HepG2 (cell line): ENCODE results near the gene MBD3. TPM values are rescaled to one million over a fixed set of nuclear protein-coding genes. Genes with fewer than 3 reads are reported as not detected.

Experiments used
- ATM ChIP-seq: fragments of 450-650 bp; IDR thresholded peaks from 2 replicates; pipeline ENCODE4 v1.7.1; 2017; ENCODE audit warnings: mild to moderate bottlenecking, borderline replicate concordance
- BHLHE40 ChIP-seq: IDR thresholded peaks from 2 replicates; pipeline ENCODE4 v1.6.1; 2011; ENCODE audit warnings: low read length, improper control_type of control experiment
- FOXA1 ChIP-seq, 2 experiments: fragments of 450-650 bp in 1 of 2; sonication (generic) in 1 of 2; formaldehyde crosslinking in 1 of 2; IDR thresholded peaks; 2 replicates each; pipeline versions ENCODE4 v1.4.0 to v1.6.1; 2016 to 2020; ENCODE audit warnings: missing genetic modification reagents in 1 of 2
- MNT ChIP-seq: fragments of 450-650 bp; IDR thresholded peaks from 2 replicates; pipeline ENCODE4 v1.6.1; 2016
- ZBTB21 ChIP-seq: sonication (generic); formaldehyde crosslinking; IDR thresholded peaks from 2 replicates; pipeline ENCODE4 v1.4.0; 2020; ENCODE audit warnings: missing genetic modification reagents
- ZFP36L1 ChIP-seq: sonication (generic); formaldehyde crosslinking; IDR thresholded peaks from 2 replicates; pipeline ENCODE4 v1.8.0; 2022; ENCODE audit warnings: mild to moderate bottlenecking, missing genetic modification reagents, moderate library complexity
- ZNF510 ChIP-seq: sonication (generic); formaldehyde crosslinking; IDR thresholded peaks from 2 replicates; pipeline ENCODE4 v1.4.0; 2020; ENCODE audit warnings: low read depth, mild to moderate bottlenecking, missing genetic modification reagents
- ZNF720 ChIP-seq: sonication (generic); formaldehyde crosslinking; IDR thresholded peaks from 2 replicates; pipeline ENCODE4 v1.4.0; 2020; ENCODE audit warnings: missing genetic modification reagents
- ZNF777 ChIP-seq: sonication (generic); formaldehyde crosslinking; IDR thresholded peaks from 2 replicates; pipeline ENCODE4 v1.4.0; 2020; ENCODE audit warnings: missing genetic modification reagents
- ZNF83 ChIP-seq: sonication (generic); formaldehyde crosslinking; IDR thresholded peaks from 2 replicates; pipeline ENCODE4 v1.4.0; 2020; ENCODE audit warnings: missing genetic modification reagents, mild to moderate bottlenecking, borderline replicate concordance
- polyA plus RNA-seq, 8 experiments: library from polyadenylated mRNA; depleted of rRNA in 3 of 8; stranded (reverse) in 7 of 8; unstranded in 1 of 8; fragments of >200 nt; fragmentation: Illumina TruSeq in 4 of 8; extraction: Trizol in 4 of 8; gene quantifications; 2 replicates each; pipeline versions ENCODE4 v1.2.1 to v1.2.3, GENCODE V29; 2011 to 2016; ENCODE audit warnings: low read depth in 4 of 8, missing spikeins in 1 of 8, mixed read lengths in 1 of 8; ENCODE audit not compliant: insufficient read depth in 1 of 8
- total RNA-seq, 5 experiments: library from RNA; depleted of rRNA; stranded (reverse); fragments of >200 nt; fragmentation: Illumina TruSeq; extraction: Trizol; gene quantifications; 2 replicates each; pipeline ENCODE4 v1.2.3, GENCODE V29; 2016; ENCODE audit warnings: low read depth in 1 of 5
- TF ChIP-seq, protein P1 (sequence below): sonication (generic); formaldehyde crosslinking; IDR thresholded peaks from 2 replicates; pipeline ENCODE4 v1.8.0; 2022; ENCODE audit warnings: missing genetic modification reagents, mild to moderate bottlenecking, inconsistent platforms, borderline replicate concordance
- TF ChIP-seq, protein P2 (sequence below): sonication (generic); formaldehyde crosslinking; IDR thresholded peaks from 2 replicates; pipeline ENCODE4 v1.9.0; 2021; ENCODE audit warnings: mild to moderate bottlenecking, missing genetic modification reagents

The MBD3 gene
- total and polyA plus RNA-seq, 2 of the 13 experiments (the other 11 are each of a cell fraction or from before 2014, with no cell fraction given) = 21.2 to 76.9 TPM

DNA sequence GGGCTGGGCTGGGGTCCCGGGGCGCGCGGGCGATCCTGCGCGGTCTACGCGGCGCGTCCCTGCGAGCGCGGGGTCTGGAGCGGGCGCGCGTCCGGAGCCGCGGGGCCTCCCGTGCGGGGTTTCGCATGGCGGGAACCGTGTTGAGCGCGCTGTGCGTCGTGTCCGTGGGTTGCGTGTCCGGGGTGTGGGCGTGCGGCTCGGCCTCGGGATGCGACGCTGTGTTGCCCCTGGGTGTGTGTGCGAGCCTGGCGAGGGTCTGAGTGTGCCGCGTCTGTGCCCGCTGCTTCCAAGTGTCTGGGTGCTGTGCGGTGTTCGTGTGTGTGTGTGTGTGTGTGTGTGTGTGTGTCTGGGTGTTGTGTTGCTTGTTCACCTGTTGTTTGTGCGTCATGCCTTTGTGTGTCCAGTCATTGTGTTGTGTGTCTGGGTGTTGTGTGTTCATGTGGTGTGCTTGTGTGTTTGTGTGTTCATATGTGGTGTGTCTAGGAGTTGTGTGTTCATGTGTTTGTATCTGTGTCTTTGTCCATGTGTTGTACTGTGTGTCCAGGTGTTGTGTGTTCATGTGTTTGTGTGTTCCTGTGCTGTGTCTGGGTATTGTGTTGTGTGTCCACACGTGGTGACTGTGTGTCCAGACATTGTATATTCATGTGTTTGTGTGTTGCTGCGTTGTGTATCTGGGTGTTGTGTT is 68.2 kb downstream of the MBD3 start (continued):
- TF ChIP-seq BHLHE40 = no peak
- TF ChIP-seq FOXA1 (IDR thresholded peaks at IDR 0.05) = peak; percentile 42; the same call in 1 of the 2 replicates
- TF ChIP-seq FOXA1 (CRISPR knock-in tag; IDR thresholded peaks at IDR 0.05) = no peak
- TF ChIP-seq ZNF720 (CRISPR knock-in tag) = no peak
- TF ChIP-seq ATM = peak; percentile 38; the same call in 1 of the 2 replicates
- peak; percentile 79 for TF ChIP-seq MNT
- TF ChIP-seq, protein P1, sequence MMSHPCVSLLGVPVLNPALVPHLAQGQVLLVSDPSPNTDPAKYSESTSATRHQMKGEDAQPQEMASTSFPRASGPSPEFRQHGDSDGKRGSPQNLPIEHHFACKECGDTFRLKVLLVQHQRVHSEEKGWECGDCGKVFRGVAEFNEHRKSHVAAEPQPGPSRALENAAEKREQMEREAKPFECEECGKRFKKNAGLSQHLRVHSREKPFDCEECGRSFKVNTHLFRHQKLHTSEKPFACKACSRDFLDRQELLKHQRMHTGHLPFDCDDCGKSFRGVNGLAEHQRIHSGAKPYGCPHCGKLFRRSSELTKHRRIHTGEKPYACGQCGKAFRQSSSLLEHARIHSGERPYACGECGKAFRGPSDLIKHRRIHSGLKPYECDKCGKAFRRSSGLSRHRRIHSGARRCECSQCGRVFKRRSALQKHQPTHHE = no peak
- no peak for TF ChIP-seq ZBTB21 (CRISPR knock-in tag)
- no peak for TF ChIP-seq ZNF777 (CRISPR knock-in tag)
- TF ChIP-seq ZNF83 (CRISPR knock-in tag) = no peak
- no peak for TF ChIP-seq ZFP36L1 (CRISPR knock-in tag)
- TF ChIP-seq, protein P2, sequence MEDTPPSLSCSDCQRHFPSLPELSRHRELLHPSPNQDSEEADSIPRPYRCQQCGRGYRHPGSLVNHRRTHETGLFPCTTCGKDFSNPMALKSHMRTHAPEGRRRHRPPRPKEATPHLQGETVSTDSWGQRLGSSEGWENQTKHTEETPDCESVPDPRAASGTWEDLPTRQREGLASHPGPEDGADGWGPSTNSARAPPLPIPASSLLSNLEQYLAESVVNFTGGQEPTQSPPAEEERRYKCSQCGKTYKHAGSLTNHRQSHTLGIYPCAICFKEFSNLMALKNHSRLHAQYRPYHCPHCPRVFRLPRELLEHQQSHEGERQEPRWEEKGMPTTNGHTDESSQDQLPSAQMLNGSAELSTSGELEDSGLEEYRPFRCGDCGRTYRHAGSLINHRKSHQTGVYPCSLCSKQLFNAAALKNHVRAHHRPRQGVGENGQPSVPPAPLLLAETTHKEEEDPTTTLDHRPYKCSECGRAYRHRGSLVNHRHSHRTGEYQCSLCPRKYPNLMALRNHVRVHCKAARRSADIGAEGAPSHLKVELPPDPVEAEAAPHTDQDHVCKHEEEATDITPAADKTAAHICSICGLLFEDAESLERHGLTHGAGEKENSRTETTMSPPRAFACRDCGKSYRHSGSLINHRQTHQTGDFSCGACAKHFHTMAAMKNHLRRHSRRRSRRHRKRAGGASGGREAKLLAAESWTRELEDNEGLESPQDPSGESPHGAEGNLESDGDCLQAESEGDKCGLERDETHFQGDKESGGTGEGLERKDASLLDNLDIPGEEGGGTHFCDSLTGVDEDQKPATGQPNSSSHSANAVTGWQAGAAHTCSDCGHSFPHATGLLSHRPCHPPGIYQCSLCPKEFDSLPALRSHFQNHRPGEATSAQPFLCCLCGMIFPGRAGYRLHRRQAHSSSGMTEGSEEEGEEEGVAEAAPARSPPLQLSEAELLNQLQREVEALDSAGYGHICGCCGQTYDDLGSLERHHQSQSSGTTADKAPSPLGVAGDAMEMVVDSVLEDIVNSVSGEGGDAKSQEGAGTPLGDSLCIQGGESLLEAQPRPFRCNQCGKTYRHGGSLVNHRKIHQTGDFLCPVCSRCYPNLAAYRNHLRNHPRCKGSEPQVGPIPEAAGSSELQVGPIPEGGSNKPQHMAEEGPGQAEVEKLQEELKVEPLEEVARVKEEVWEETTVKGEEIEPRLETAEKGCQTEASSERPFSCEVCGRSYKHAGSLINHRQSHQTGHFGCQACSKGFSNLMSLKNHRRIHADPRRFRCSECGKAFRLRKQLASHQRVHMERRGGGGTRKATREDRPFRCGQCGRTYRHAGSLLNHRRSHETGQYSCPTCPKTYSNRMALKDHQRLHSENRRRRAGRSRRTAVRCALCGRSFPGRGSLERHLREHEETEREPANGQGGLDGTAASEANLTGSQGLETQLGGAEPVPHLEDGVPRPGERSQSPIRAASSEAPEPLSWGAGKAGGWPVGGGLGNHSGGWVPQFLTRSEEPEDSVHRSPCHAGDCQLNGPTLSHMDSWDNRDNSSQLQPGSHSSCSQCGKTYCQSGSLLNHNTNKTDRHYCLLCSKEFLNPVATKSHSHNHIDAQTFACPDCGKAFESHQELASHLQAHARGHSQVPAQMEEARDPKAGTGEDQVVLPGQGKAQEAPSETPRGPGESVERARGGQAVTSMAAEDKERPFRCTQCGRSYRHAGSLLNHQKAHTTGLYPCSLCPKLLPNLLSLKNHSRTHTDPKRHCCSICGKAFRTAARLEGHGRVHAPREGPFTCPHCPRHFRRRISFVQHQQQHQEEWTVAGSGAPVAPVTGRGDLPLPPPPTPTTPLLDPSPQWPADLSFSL (CRISPR knock-in tag) = peak; percentile 98
- no peak for TF ChIP-seq ZNF510 (CRISPR knock-in tag)
